Neural progenitor cell (in vitro differentiated cells): Measurements from ENCODE around the gene BCR. TPM values are rescaled to one million over a fixed set of nuclear protein-coding genes. Genes with fewer than 3 reads are reported as not detected.

Experiments
- DNase-seq: peaks from one replicate; pipeline ENCODE4 v3.0.0-alpha.2; 2016; ENCODE audit warnings: low spot score
- H2AFZ ChIP-seq: fragments of 200-600 bp; sonication (generic); replicated peaks from 2 replicates; pipeline ENCODE4 v1.6.1; 2016; ENCODE audit warnings: antibody characterized with exemption
- H3F3A ChIP-seq: fragments of 200-600 bp; sonication (generic); 2 replicates; pipeline ENCODE4 v1.6.1; 2016; ENCODE audit warnings: antibody characterized with exemption, low read depth
- H3K27ac ChIP-seq: fragments of 200-600 bp; sonication (generic); 2 replicates; pipeline ENCODE4 v1.5.1; 2016; ENCODE audit warnings: mild to moderate bottlenecking
- H3K27me3 ChIP-seq: fragments of 200-600 bp; sonication (generic); 2 replicates; pipeline ENCODE4 v1.6.1; 2016; ENCODE audit warnings: mild to moderate bottlenecking, moderate library complexity
- H3K36me3 ChIP-seq: fragments of 200-600 bp; sonication (generic); 2 replicates; pipeline ENCODE4 v1.5.1; 2016
- H3K4me1 ChIP-seq: fragments of 200-600 bp; sonication (generic); 2 replicates; pipeline ENCODE4 v1.6.1; 2016; ENCODE audit warnings: mixed run types
- H3K4me2 ChIP-seq: fragments of 200-600 bp; sonication (generic); 2 replicates; pipeline ENCODE4 v1.6.1; 2016
- H3K4me3 ChIP-seq: fragments of 200-600 bp; sonication (generic); 2 replicates; pipeline ENCODE4 v1.5.1; 2016
- H3K79me2 ChIP-seq: fragments of 200-600 bp; sonication (generic); 2 replicates; pipeline ENCODE4 v1.6.1; 2016; ENCODE audit warnings: low read depth
- H3K9ac ChIP-seq: fragments of 200-600 bp; sonication (generic); 2 replicates; pipeline ENCODE4 v1.6.1; 2016
- H3K9me3 ChIP-seq: fragments of 200-600 bp; sonication (generic); 2 replicates; pipeline ENCODE4 v1.5.1; 2016; ENCODE audit warnings: low read depth
- H4K20me1 ChIP-seq: fragments of 200-600 bp; sonication (generic); 2 replicates; pipeline ENCODE4 v1.6.1; 2016; ENCODE audit warnings: low read depth
- H3K27ac Mint-ChIP-seq: 3 replicates; pipeline ENCODE4 v1.8.0; 2021; ENCODE audit warnings: mixed read lengths
- H3K27me3 Mint-ChIP-seq: 2 replicates; pipeline ENCODE4 v1.8.0; 2022; ENCODE audit warnings: low read depth, mild to moderate bottlenecking, inconsistent platforms, moderate library complexity, mixed read lengths; ENCODE audit not compliant: insufficient read depth
- H3K36me3 Mint-ChIP-seq: 3 replicates; pipeline ENCODE4 v1.8.0; 2021; ENCODE audit warnings: mixed read lengths
- H3K4me1 Mint-ChIP-seq: 3 replicates; pipeline ENCODE4 v1.8.0; 2021; ENCODE audit warnings: mixed read lengths
- H3K4me3 Mint-ChIP-seq: 3 replicates; pipeline ENCODE4 v1.8.0; 2021; ENCODE audit warnings: mild to moderate bottlenecking, moderate library complexity, mixed read lengths
- H3K9me3 Mint-ChIP-seq: 3 replicates; pipeline ENCODE4 v1.8.0; 2020; ENCODE audit warnings: mixed read lengths
- CTCF ChIP-seq: fragments of 200-600 bp; sonication (generic); IDR thresholded peaks from 2 replicates; pipeline ENCODE4 v1.5.1; 2017; ENCODE audit warnings: antibody characterized with exemption, mild to moderate bottlenecking
- EZH2 ChIP-seq: fragments of 200-600 bp; sonication (generic); IDR thresholded peaks from 2 replicates; pipeline ENCODE4 v1.6.1; 2017; ENCODE audit warnings: antibody characterized with exemption, mild to moderate bottlenecking, moderate library complexity
- EZH2phosphoT487 ChIP-seq: fragments of 200-600 bp; sonication (generic); IDR thresholded peaks from 2 replicates; pipeline ENCODE4 v1.6.1; 2017; ENCODE audit warnings: antibody characterized with exemption
- total RNA-seq: library from RNA; depleted of rRNA; stranded (reverse); fragments of >200 nt; gene quantifications from 2 replicates; pipeline ENCODE4 v1.2.3, GENCODE V29; 2015; ENCODE audit warnings: low replicate concordance

Gene BCR
- total RNA-seq, 1 donor from 2014 or later: 35.5 TPM

GRCh38 chr22:23142546-23143105, 37.7 kb upstream of the BCR start:
- H3K27me3 ChIP-seq: peaks cover 4% of the 10 kb centered on the region
- Mint-ChIP-seq H3K36me3 (peaks cover 3% of the 10 kb centered on the region), H3K27me3 (peaks cover 3% of the 10 kb centered on the region), H3K4me3 (peak overlapping the region; percentile 79), H3K27ac (peak overlapping the region; percentile 97), H3K9me3 (no peaks in the 10 kb centered on the region), H3K4me1 (peaks cover 60% of the 10 kb centered on the region)
- no peaks in the 10 kb centered on the region for H3K79me2 ChIP-seq
- H3K9ac ChIP-seq: no peak overlapping the region
- TF ChIP-seq CTCF (no peak), EZH2 (no peak), EZH2phosphoT487 (no peak)
- H3K4me2 ChIP-seq: peak overlapping the region; percentile 77
- no peaks in the 10 kb centered on the region for H3K36me3 ChIP-seq
- H4K20me1 ChIP-seq: no peaks in the 10 kb centered on the region
- H3K4me3 ChIP-seq: no peak overlapping the region
- H2AFZ ChIP-seq: no peak overlapping the region
- H3F3A ChIP-seq: peaks cover 25% of the 10 kb centered on the region
- no peak for DNase-seq
- no peak overlapping the region for H3K27ac ChIP-seq
- H3K9me3 ChIP-seq: no peaks in the 10 kb centered on the region
- peaks cover 14% of the 10 kb centered on the region for H3K4me1 ChIP-seq

- H3K4me3 Mint-ChIP-seq: peak overlapping the region; percentile 12
- H3K9me3 ChIP-seq: no peaks in the 10 kb centered on the region
- no peaks in the 10 kb centered on the region for H3K36me3 ChIP-seq
- no peak for TF ChIP-seq EZH2phosphoT487
- no peak for TF ChIP-seq CTCF
- no peak for TF ChIP-seq EZH2
- H4K20me1 ChIP-seq: no peaks in the 10 kb centered on the region
- H3K4me1 Mint-ChIP-seq: peaks cover 61% of the 10 kb centered on the region
- H3K27me3 Mint-ChIP-seq: peaks cover 3% of the 10 kb centered on the region
- peaks cover 14% of the 10 kb centered on the region for H3K4me1 ChIP-seq
- H3K27me3 ChIP-seq: peaks cover 4% of the 10 kb centered on the region
- H3K27ac Mint-ChIP-seq: peak overlapping the region; percentile 89
- no peak overlapping the region for H3K27ac ChIP-seq
- no peak overlapping the region for H3K4me2 ChIP-seq
- DNase-seq: no peak
- H3K36me3 Mint-ChIP-seq: peaks cover 5% of the 10 kb centered on the region
- H3K4me3 ChIP-seq: no peak overlapping the region
- H3K9me3 Mint-ChIP-seq: no peaks in the 10 kb centered on the region
- H3K79me2 ChIP-seq: no peaks in the 10 kb centered on the region
- no peak overlapping the region for H2AFZ ChIP-seq
- H3F3A ChIP-seq: peaks cover 25% of the 10 kb centered on the region
- H3K9ac ChIP-seq: no peak overlapping the region
These were observed 37.2 kb upstream of the BCR start for GRCh38 chr22:23143119-23143518.

GRCh38 chr22:23144432-23144831, 35.9 kb upstream of the BCR start:
- Mint-ChIP-seq H3K9me3 (no peaks in the 10 kb centered on the region), H3K27me3 (peaks cover 3% of the 10 kb centered on the region), H3K4me1 (peaks cover 61% of the 10 kb centered on the region), H3K27ac (peak overlapping the region; percentile 57), H3K4me3 (peak overlapping the region; percentile 90), H3K36me3 (peaks cover 5% of the 10 kb centered on the region)
- Histone ChIP-seq H3K4me2 (peak overlapping the region; percentile 13), H3K27me3 (peaks cover 4% of the 10 kb centered on the region), H3K4me1 (peaks cover 14% of the 10 kb centered on the region), H3K9me3 (no peaks in the 10 kb centered on the region), H4K20me1 (no peaks in the 10 kb centered on the region), H2AFZ (no peak overlapping the region), H3K9ac (no peak overlapping the region), H3K27ac (no peak overlapping the region), H3K4me3 (no peak overlapping the region), H3F3A (peaks cover 25% of the 10 kb centered on the region), H3K79me2 (no peaks in the 10 kb centered on the region), H3K36me3 (no peaks in the 10 kb centered on the region)
- no peak for DNase-seq
- TF ChIP-seq EZH2: no peak
- no peak for TF ChIP-seq EZH2phosphoT487
- TF ChIP-seq CTCF: no peak
